SK-N-SH (cell line): ENCODE measurements around the gene MTPN. TPM values are rescaled to one million over a fixed set of nuclear protein-coding genes. Genes with fewer than 3 reads are reported as not detected.

ENCODE experiments used
- CTCF ChIA-PET: fragments of 300-600, 350-600 bp; formaldehyde crosslinking; extraction: SDS; loops from one replicate; lab custom pipeline; 2021; lab: Yijun Ruan, JAX
- POLR2A ChIA-PET: fragments of 350-600 bp; sonication (Branson Sonifier 250); formaldehyde crosslinking; extraction: SDS; loops from one replicate; lab custom pipeline; 2020; ENCODE audit warnings: antibody characterized with exemption, inconsistent platforms; lab: Yijun Ruan, JAX
- DNase-seq: peaks from one replicate; pipeline ENCODE4 v3.0.0; 2012
- H2AFZ ChIP-seq: fragments of 200-600 bp; sonication (generic); 2 replicates; pipeline ENCODE4 v1.8.1; 2016; ENCODE audit warnings: antibody characterized with exemption, mild to moderate bottlenecking, low read depth
- H3F3A ChIP-seq: fragments of 200-600 bp; sonication (generic); replicated peaks from 2 replicates; pipeline ENCODE3; 2016; ENCODE audit warnings: antibody characterized with exemption, mild to moderate bottlenecking; ENCODE audit not compliant: insufficient read depth
- H3K27ac ChIP-seq, 2 experiments: fragments of 200-500 bp in 1 of 2; fragments of 200-600 bp in 1 of 2; sonication (Bioruptor generic) in 1 of 2; sonication (generic), shearing (Covaris generic) in 1 of 2; 2 replicates each; pipeline versions ENCODE4 v1.5.1 to v1.6.1; 2014 to 2016; ENCODE audit warnings: low read depth in 2 of 2, inconsistent platforms in 1 of 2, low read length in 1 of 2, mild to moderate bottlenecking in 1 of 2, mixed read lengths in 1 of 2
- H3K27me3 ChIP-seq: fragments of 200-600 bp; sonication (generic), shearing (Covaris generic); 2 replicates; pipeline ENCODE4 v1.6.1; 2016; ENCODE audit warnings: mixed run types; ENCODE audit not compliant: insufficient read depth
- H3K36me3 ChIP-seq, 2 experiments: fragments of 200-500 bp in 1 of 2; fragments of 200-600 bp in 1 of 2; sonication (Bioruptor generic) in 1 of 2; sonication (generic) in 1 of 2; replicated peaks in 1 of 2; 2 replicates each; pipeline versions ENCODE3 to v1.5.1; 2014 to 2016; ENCODE audit warnings: low read length in 1 of 2, mild to moderate bottlenecking in 1 of 2; ENCODE audit not compliant: insufficient read depth in 2 of 2, control insufficient read depth in 1 of 2
- H3K4me1 ChIP-seq, 2 experiments: fragments of 200-500 bp in 1 of 2; fragments of 200-600 bp in 1 of 2; sonication (Bioruptor generic) in 1 of 2; sonication (generic), shearing (Covaris generic) in 1 of 2; 2 replicates each; pipeline versions ENCODE4 v1.5.1 to v1.6.1; 2014 to 2016; ENCODE audit warnings: low read depth in 1 of 2, low read length in 1 of 2, mixed run types in 1 of 2; ENCODE audit not compliant: insufficient read depth in 2 of 2, control insufficient read depth in 1 of 2
- H3K4me2 ChIP-seq: fragments of 200-600 bp; sonication (generic), shearing (Covaris generic); 2 replicates; pipeline ENCODE4 v1.6.1; 2017; ENCODE audit warnings: mixed run types
- H3K4me3 ChIP-seq, 2 experiments: fragments of 200-500 bp in 1 of 2; fragments of 200-600 bp in 1 of 2; sonication (Bioruptor generic) in 1 of 2; sonication (generic), shearing (Covaris generic) in 1 of 2; 2 replicates each; pipeline versions ENCODE4 v1.5.1 to v1.8.1; 2014 to 2016; ENCODE audit warnings: low read depth in 2 of 2, inconsistent platforms in 1 of 2, low read length in 1 of 2, mild to moderate bottlenecking in 1 of 2, mixed read lengths in 1 of 2, moderate library complexity in 1 of 2
- H3K79me2 ChIP-seq: fragments of 200-600 bp; sonication (generic); 2 replicates; pipeline ENCODE4 v1.8.1; 2017; ENCODE audit warnings: mild to moderate bottlenecking; ENCODE audit not compliant: insufficient read depth
- H3K9ac ChIP-seq: fragments of 200-600 bp; sonication (generic); 2 replicates; pipeline ENCODE4 v1.6.1; 2017; ENCODE audit warnings: mixed run types
- H3K9me2 ChIP-seq: fragments of 200-600 bp; sonication (generic); 2 replicates; pipeline ENCODE4 v1.6.1; 2017; ENCODE audit warnings: mixed run types
- H3K9me3 ChIP-seq: fragments of 200-600 bp; sonication (generic); 2 replicates; pipeline ENCODE4 v1.6.1; 2017; ENCODE audit warnings: mixed run types, mild to moderate bottlenecking, moderate library complexity
- H4K20me1 ChIP-seq: fragments of 200-600 bp; sonication (generic); 2 replicates; pipeline ENCODE4 v1.6.1; 2017; ENCODE audit warnings: mild to moderate bottlenecking, mixed run types; ENCODE audit not compliant: insufficient read depth
- EP300 ChIP-seq, 2 experiments: IDR thresholded peaks; 2 replicates each; pipeline versions ENCODE4 v1.4.0 to v1.6.1; 2012; ENCODE audit warnings: borderline replicate concordance in 1 of 2, low read depth in 1 of 2, low read length in 1 of 2
- FOXJ3 ChIP-seq: sonication (generic); formaldehyde crosslinking; IDR thresholded peaks from 2 replicates; pipeline ENCODE4 v1.5.1; 2020; ENCODE audit warnings: mild to moderate bottlenecking, missing genetic modification reagents
- GABPA ChIP-seq: IDR thresholded peaks from 2 replicates; pipeline ENCODE4 v1.4.0; 2012; ENCODE audit warnings: low read depth, mild to moderate bottlenecking
- MAX ChIP-seq: IDR thresholded peaks from 2 replicates; pipeline ENCODE4 v1.4.0; 2012; ENCODE audit warnings: low read depth
- NRF1 ChIP-seq: IDR thresholded peaks from 2 replicates; pipeline ENCODE4 v1.6.1; 2012; ENCODE audit warnings: low read depth, mild to moderate bottlenecking, low read length
- RAD21 ChIP-seq: IDR thresholded peaks from 2 replicates; pipeline ENCODE4 v1.6.1; 2012; ENCODE audit warnings: mild to moderate bottlenecking, low read length
- RCOR1 ChIP-seq: fragments of 150-350 bp; IDR thresholded peaks from 2 replicates; pipeline ENCODE4 v1.6.1; 2017; ENCODE audit warnings: antibody characterized with exemption, low read length
- REST ChIP-seq: IDR thresholded peaks from 2 replicates; pipeline ENCODE4 v1.6.1; 2012; ENCODE audit warnings: mild to moderate bottlenecking, low read depth, low read length, moderate library complexity
- RFX5 ChIP-seq: IDR thresholded peaks from 2 replicates; pipeline ENCODE4 v1.6.1; 2012; ENCODE audit warnings: mild to moderate bottlenecking, improper control_type of control experiment, low read length
- SMC3 ChIP-seq: IDR thresholded peaks from 2 replicates; pipeline ENCODE4 v1.6.1; 2012; ENCODE audit warnings: low read depth, low read length, improper control_type of control experiment
- TEAD4 ChIP-seq: IDR thresholded peaks from 2 replicates; pipeline ENCODE4 v1.4.0; 2012; ENCODE audit warnings: mild to moderate bottlenecking, borderline replicate concordance; ENCODE audit not compliant: insufficient read depth
- USF2 ChIP-seq: fragments of 150-350 bp; IDR thresholded peaks from 2 replicates; pipeline ENCODE4 v1.6.1; 2017; ENCODE audit warnings: antibody characterized with exemption, low read length, low read depth, borderline replicate concordance
- ZBTB33 ChIP-seq: IDR thresholded peaks from 2 replicates; pipeline ENCODE4 v1.4.0; 2012; ENCODE audit warnings: low read depth, borderline replicate concordance
- WGBS: methylation state at CpG from one replicate; pipeline ENCODE4 v1.1.6; 2017; ENCODE audit warnings: low lambda C conversion rate; 5-methylcytosine and 5-hydroxymethylcytosine counted together
- polyA plus RNA-seq, 3 experiments: library from polyadenylated mRNA; depleted of rRNA; stranded (reverse); fragments of >200 nt; gene quantifications; 2 replicates each; pipeline ENCODE4 v1.2.3, GENCODE V29; 2012

Gene MTPN
- polyA plus RNA-seq, 1 of the 3 experiments (the other 2 are of a cell fraction), result 135 TPM

GRCh38 chr7:135940077-135941075 lies 36.8 kb downstream of the MTPN start (continued):
- TF ChIP-seq TEAD4 (no peak), USF2 (no peak), GABPA (no peak), FOXJ3 (CRISPR knock-in tag) (no peak), EP300 (IDR thresholded peaks at IDR 0.05; ENCODE audit: borderline replicate concordance in 1 of 2, low read depth in 1 of 2, low read length in 1 of 2) (no peak), RAD21 (no peak), MAX (no peak), SMC3 (no peak), RCOR1 (no peak)

- POLR2A ChIA-PET, result no interaction called here
- peaks cover 3% of the 10 kb centered on the region for H3F3A ChIP-seq
- H3K9me2 ChIP-seq, result no peaks in the 10 kb centered on the region
- peaks cover 97% of the 10 kb centered on the region for H3K79me2 ChIP-seq
- H3K4me1 ChIP-seq, result peaks cover 7 to 11% of the 10 kb centered on the region in 2 experiments; a peak in 3 of 4 replicates
- H3K9ac ChIP-seq, result no peak overlapping the region
- H4K20me1 ChIP-seq, result peaks cover 70% of the 10 kb centered on the region
- no peak overlapping the region for H3K27ac ChIP-seq
- DNase-seq, result no peak
- no peak overlapping the region for H3K4me2 ChIP-seq
- no peak overlapping the region for H3K4me3 ChIP-seq
- WGBS, result 82% methylated on average over 8 of the region's 8 CpGs
- no peak for TF ChIP-seq NRF1
- no peak overlapping the region for H2AFZ ChIP-seq
- no peaks in the 10 kb centered on the region for H3K27me3 ChIP-seq
- peaks cover 25 to 35% of the 10 kb centered on the region in 2 experiments for H3K36me3 ChIP-seq
- no peaks in the 10 kb centered on the region for H3K9me3 ChIP-seq
- CTCF ChIA-PET, result interaction anchor here (0.6 to 2.5 kb wide), 3 partner anchors 10 to 1323 kb away, joined by 3 to 7 read pairs (median 4); no protein-coding TSS in a partner anchor
Observed at GRCh38 chr7:135939261-135939812, 37.8 kb downstream of the MTPN start.

- Histone ChIP-seq H3K27ac (no peak overlapping the region), H3K4me2 (no peak overlapping the region)
- CTCF ChIA-PET, result interaction anchor here (1.3 to 2.5 kb wide), 2 partner anchors 9 to 137 kb away, joined by 4 to 7 read pairs; no protein-coding TSS in a partner anchor
- TF ChIP-seq RCOR1 (no peak), REST (no peak), RFX5 (no peak), ZBTB33 (no peak)
Observed at GRCh38 chr7:135938563-135938962, 38.6 kb downstream of the MTPN start.

More at GRCh38 chr7:135938563-135938962, 38.6 kb downstream of the MTPN start:
- Histone ChIP-seq H3K4me1 (peaks cover 11 to 12% of the 10 kb centered on the region in 2 experiments; a peak in 3 of 4 replicates), H2AFZ (no peak overlapping the region), H3K9me3 (no peaks in the 10 kb centered on the region), H3K27me3 (no peaks in the 10 kb centered on the region), H3K9ac (no peak overlapping the region), H3K4me3 (no peak overlapping the region), H3K79me2 (peaks cover 98% of the 10 kb centered on the region), H4K20me1 (peaks cover 74% of the 10 kb centered on the region), H3F3A (peaks cover under 1% of the 10 kb centered on the region), H3K9me2 (no peaks in the 10 kb centered on the region), H3K36me3 (peaks cover 25 to 34% of the 10 kb centered on the region in 2 experiments)
- DNase-seq, result no peak
- POLR2A ChIA-PET, result no interaction called here
- 92% methylated on average over 3 of the region's 3 CpGs for WGBS
